HG03108 (cell line): ENCODE measurements around the gene IER5L.

Experiments
- ATAC-seq: cut with Tn5 transposase; IDR thresholded peaks from one replicate; pipeline ENCODE4 v1.9.1; 2021; ENCODE audit warnings: moderate library complexity; ENCODE audit not compliant: unreplicated experiment

Gene IER5L

GRCh38 chr9:129182122-129182521 is 4.1 kb upstream of the IER5L start:
- no peak for ATAC-seq

- ATAC-seq: no peak
Observed at GRCh38 chr9:129181246-129181645, 3.2 kb upstream of the IER5L start.

- ATAC-seq: no peak
Observed at GRCh38 chr9:129178568-129179382, 714 bp upstream of the IER5L start.

- peak; percentile 14 for ATAC-seq
Observed at GRCh38 chr9:129177443-129177790, 644 bp downstream of the IER5L start.

- ATAC-seq: no peak
Observed at GRCh38 chr9:129176701-129177442, 1.2 kb downstream of the IER5L start.

GRCh38 chr9:129175825-129176633 is 2.0 kb downstream of the IER5L start:
- no peak for ATAC-seq

- no peak for ATAC-seq
Observed at GRCh38 chr9:129175515-129175824, 2.6 kb downstream of the IER5L start.

GRCh38 chr9:129174724-129175514 is 3.1 kb downstream of the IER5L start:
- ATAC-seq: no peak

GRCh38 chr9:129174102-129174723 is 3.8 kb downstream of the IER5L start:
- ATAC-seq: no peak

- ATAC-seq: no peak
Observed at GRCh38 chr9:129173296-129174101, 4.6 kb downstream of the IER5L start.

- ATAC-seq: no peak
Observed at GRCh38 chr9:129172816-129173215, 5.2 kb downstream of the IER5L start.

- ATAC-seq: no peak
Observed at GRCh38 chr9:129171993-129172751, 5.9 kb downstream of the IER5L start.

GRCh38 chr9:129170229-129170628 is 7.8 kb downstream of the IER5L start:
- ATAC-seq: no peak

- no peak for ATAC-seq
Observed at GRCh38 chr9:129166623-129167557, 11.2 kb downstream of the IER5L start.

- no peak for ATAC-seq
Observed at GRCh38 chr9:129165198-129165597, 12.9 kb downstream of the IER5L start.

GRCh38 chr9:129164246-129164930 is 13.7 kb downstream of the IER5L start:
- ATAC-seq: no peak

GRCh38 chr9:129163753-129164152 is 14.3 kb downstream of the IER5L start:
- no peak for ATAC-seq
